Astrocyte (in vitro differentiated cells and primary cell): ENCODE data around the gene GRM4. TPM values are rescaled to one million over a fixed set of nuclear protein-coding genes. Genes with fewer than 3 reads are reported as not detected.

ENCODE experiments used
- DNase-seq: peaks from one replicate; pipeline ENCODE4 v3.0.0-alpha.2; 2010; ENCODE audit warnings: low read depth
- FAIRE-seq: peaks from 2 replicates; lab custom pipeline; 2011; peaks lifted over from hg19 to GRCh38; lab: Jason Lieb, UNC
- H2AFZ ChIP-seq: 2 replicates; pipeline ENCODE4 v1.6.0; 2012; ENCODE audit warnings: low read depth, low read length, inconsistent platforms
- H3K27ac ChIP-seq: 2 replicates; pipeline ENCODE4 v1.5.1; 2011; ENCODE audit warnings: low read depth, low read length, inconsistent platforms
- H3K27me3 ChIP-seq: 2 replicates; pipeline ENCODE4 v1.6.0; 2011; ENCODE audit warnings: low read length, inconsistent platforms; ENCODE audit not compliant: insufficient read depth
- H3K36me3 ChIP-seq: 2 replicates; pipeline ENCODE4 v1.5.1; 2011; ENCODE audit warnings: low read length, inconsistent platforms; ENCODE audit not compliant: insufficient read depth
- H3K4me1 ChIP-seq: 2 replicates; pipeline ENCODE4 v1.5.1; 2011; ENCODE audit warnings: low read length, inconsistent platforms; ENCODE audit not compliant: insufficient read depth
- H3K4me2 ChIP-seq: 2 replicates; pipeline ENCODE4 v1.6.0; 2012; ENCODE audit warnings: low read length, inconsistent platforms
- H3K4me3 ChIP-seq: 2 replicates; pipeline ENCODE4 v1.5.1; 2011; ENCODE audit warnings: low read depth, mild to moderate bottlenecking, low read length, inconsistent platforms; ENCODE audit not compliant: insufficient read depth
- H3K79me2 ChIP-seq: 2 replicates; pipeline ENCODE4 v1.6.0; 2012; ENCODE audit warnings: mild to moderate bottlenecking, low read length, inconsistent platforms; ENCODE audit not compliant: insufficient read depth
- H3K9ac ChIP-seq: 2 replicates; pipeline ENCODE4 v1.6.0; 2012; ENCODE audit warnings: mild to moderate bottlenecking, low read length, inconsistent platforms
- H3K9me3 ChIP-seq: 2 replicates; pipeline ENCODE4 v1.5.1; 2012; ENCODE audit warnings: low read depth, mild to moderate bottlenecking, low read length, inconsistent platforms; ENCODE audit not compliant: insufficient read depth
- H4K20me1 ChIP-seq: 2 replicates; pipeline ENCODE4 v1.6.0; 2012; ENCODE audit warnings: low read length, inconsistent platforms; ENCODE audit not compliant: insufficient read depth
- H3K27ac Mint-ChIP-seq: one replicate; pipeline ENCODE4 v1.8.0; 2021; ENCODE audit warnings: mild to moderate bottlenecking, mixed read lengths; ENCODE audit not compliant: unreplicated experiment
- H3K27me3 Mint-ChIP-seq: one replicate; pipeline ENCODE4 v1.8.0; 2021; ENCODE audit warnings: low read depth, mixed read lengths; ENCODE audit not compliant: unreplicated experiment
- H3K36me3 Mint-ChIP-seq: one replicate; pipeline ENCODE4 v1.8.0; 2021; ENCODE audit warnings: low read depth, mixed read lengths; ENCODE audit not compliant: unreplicated experiment
- H3K4me1 Mint-ChIP-seq: one replicate; pipeline ENCODE4 v1.8.0; 2021; ENCODE audit warnings: low read depth, mixed read lengths; ENCODE audit not compliant: unreplicated experiment
- H3K4me3 Mint-ChIP-seq: one replicate; pipeline ENCODE4 v1.8.0; 2021; ENCODE audit warnings: mild to moderate bottlenecking, moderate library complexity, mixed read lengths; ENCODE audit not compliant: unreplicated experiment
- H3K9me3 Mint-ChIP-seq: one replicate; pipeline ENCODE4 v1.8.0; 2021; ENCODE audit warnings: mild to moderate bottlenecking, mixed read lengths; ENCODE audit not compliant: unreplicated experiment
- CTCF ChIP-seq: IDR thresholded peaks from 2 replicates; pipeline ENCODE4 v1.5.1; 2011; ENCODE audit warnings: low read depth, mild to moderate bottlenecking, inconsistent platforms, low read length, moderate library complexity; ENCODE audit not compliant: insufficient read depth
- EZH2 ChIP-seq: IDR thresholded peaks from 2 replicates; pipeline ENCODE4 v1.6.1; 2012; ENCODE audit warnings: mild to moderate bottlenecking, low read length, inconsistent platforms; ENCODE audit not compliant: insufficient read depth
- total RNA-seq: library from RNA; stranded (reverse); gene quantifications from 2 replicates; pipeline ENCODE4 v1.2.1, GENCODE V29; 2021

Gene GRM4
- total RNA-seq, 1 donor from 2014 or later = 0.30 TPM

- H4K20me1 ChIP-seq = peaks cover 3% of the 10 kb centered on the region
- peaks cover 64% of the 10 kb centered on the region for H3K27me3 ChIP-seq
- H3K27ac ChIP-seq = no peak overlapping the region
- H3K9me3 ChIP-seq = no peaks in the 10 kb centered on the region
- FAIRE-seq (no peak), DNase-seq (no peak)
- no peak for TF ChIP-seq CTCF
- TF ChIP-seq EZH2 = peak; percentile 91
- H3K4me3 ChIP-seq = no peak overlapping the region
- Mint-ChIP-seq H3K27ac (no peak overlapping the region), H3K36me3 (peaks cover 3% of the 10 kb centered on the region), H3K9me3 (no peaks in the 10 kb centered on the region), H3K27me3 (peaks cover 70% of the 10 kb centered on the region), H3K4me1 (no peaks in the 10 kb centered on the region), H3K4me3 (peak overlapping the region; percentile 69)
- peaks cover 5% of the 10 kb centered on the region for H3K4me1 ChIP-seq
- peak overlapping the region; percentile 87 for H3K4me2 ChIP-seq
- no peaks in the 10 kb centered on the region for H3K79me2 ChIP-seq
- no peak overlapping the region for H3K9ac ChIP-seq
- no peaks in the 10 kb centered on the region for H3K36me3 ChIP-seq
- peak overlapping the region; percentile 41 for H2AFZ ChIP-seq
These were observed 1.9 kb downstream of the GRM4 start for GRCh38 chr6:34143884-34144580.

GRCh38 chr6:34143196-34143883 lies 2.5 kb downstream of the GRM4 start:
- no peak overlapping the region for H3K4me3 ChIP-seq

More at GRCh38 chr6:34143196-34143883, 2.5 kb downstream of the GRM4 start:
- Mint-ChIP-seq H3K9me3 (no peaks in the 10 kb centered on the region), H3K27me3 (peaks cover 70% of the 10 kb centered on the region), H3K4me1 (no peaks in the 10 kb centered on the region), H3K27ac (no peak overlapping the region), H3K36me3 (peaks cover 3% of the 10 kb centered on the region), H3K4me3 (peak overlapping the region; percentile 69)
- H3K9ac ChIP-seq = no peak overlapping the region
- DNase-seq = no peak
- no peak overlapping the region for H3K27ac ChIP-seq
- no peaks in the 10 kb centered on the region for H3K9me3 ChIP-seq
- H2AFZ ChIP-seq = peak overlapping the region; percentile 41
- peaks cover 5% of the 10 kb centered on the region for H3K4me1 ChIP-seq
- TF ChIP-seq CTCF = no peak
- TF ChIP-seq EZH2 = no peak
- peak overlapping the region; percentile 87 for H3K4me2 ChIP-seq
- H3K36me3 ChIP-seq = no peaks in the 10 kb centered on the region
- H3K79me2 ChIP-seq = no peaks in the 10 kb centered on the region
- H3K27me3 ChIP-seq = peaks cover 66% of the 10 kb centered on the region
- FAIRE-seq = no peak
- H4K20me1 ChIP-seq = peaks cover 3% of the 10 kb centered on the region
